ENCODE data around the gene TRIM3. TPM values are rescaled to one million over a fixed set of nuclear protein-coding genes. Genes with fewer than 3 reads are reported as not detected.

Gene TRIM3
- total RNA-seq, 1 donor from 2014 or later, result 15.3 TPM

DNA sequence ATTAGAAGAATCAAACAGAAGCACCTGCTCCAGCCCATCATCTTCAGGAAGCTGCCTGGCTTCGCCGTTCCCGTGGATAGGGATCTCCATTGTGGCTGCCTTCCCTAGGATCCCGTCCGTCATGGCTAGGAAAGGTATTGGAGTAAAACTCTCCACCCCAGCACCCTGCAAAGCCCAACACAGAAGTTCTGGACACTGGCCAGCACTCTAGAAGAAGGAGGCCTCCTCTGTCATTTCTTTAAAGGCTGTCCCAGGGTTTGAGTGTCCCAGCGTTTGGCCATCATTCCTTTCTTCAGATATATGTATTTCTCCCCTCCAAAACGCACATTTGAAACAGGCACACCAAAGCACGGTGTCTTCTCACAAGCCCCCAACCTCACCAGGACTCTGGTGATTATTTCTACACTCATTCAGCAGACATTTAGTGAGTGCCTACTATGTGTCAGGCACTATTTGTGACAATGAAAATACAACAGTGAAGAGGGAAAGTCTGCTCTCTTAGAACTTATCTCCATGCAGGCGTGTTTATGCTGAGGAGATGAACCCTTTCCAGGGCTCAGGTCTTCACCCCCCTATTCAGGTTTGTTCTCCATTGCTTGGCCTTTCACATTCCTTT, 6.7 kb upstream of the TRIM3 start:
- no peak for DNase-seq (ENCODE audit: low read depth in 2 of 2)

- no peak for DNase-seq (ENCODE audit: low read depth in 2 of 2)
Measured at GRCh38 chr11:6476571-6476970, 2.8 kb upstream of the TRIM3 start.

- no peak for DNase-seq (ENCODE audit: low read depth in 2 of 2)
Measured at GRCh38 chr11:6475936-6476335, 2.2 kb upstream of the TRIM3 start.

- no peak for DNase-seq (ENCODE audit: low read depth in 2 of 2)
Measured at GRCh38 chr11:6474806-6475500, 1.2 kb upstream of the TRIM3 start.

- DNase-seq (ENCODE audit: low read depth in 2 of 2), result no peak
Measured at GRCh38 chr11:6474413-6474792, 662 bp upstream of the TRIM3 start.

DNA sequence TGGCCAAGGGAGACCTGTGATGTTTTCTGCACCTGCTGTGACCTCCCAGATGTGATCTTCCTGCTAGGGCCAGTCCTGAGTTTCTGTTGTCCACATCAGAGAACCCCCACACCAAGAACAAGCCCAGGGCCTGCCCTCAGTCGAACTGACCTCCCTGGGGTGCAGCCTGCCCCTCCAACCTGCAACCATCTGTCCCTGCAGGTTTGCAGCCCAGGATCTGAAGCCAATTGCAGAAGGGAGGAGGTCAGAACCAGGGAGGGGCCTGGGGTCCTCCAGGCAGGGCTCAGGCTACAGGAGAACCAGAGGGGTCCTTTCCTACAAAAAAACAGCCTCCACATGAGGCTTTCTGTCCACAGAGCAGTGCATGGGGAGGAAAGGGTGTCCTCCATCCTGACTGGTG, 807 bp downstream of the TRIM3 start:
- DNase-seq (ENCODE audit: low read depth in 2 of 2), result no peak

DNA sequence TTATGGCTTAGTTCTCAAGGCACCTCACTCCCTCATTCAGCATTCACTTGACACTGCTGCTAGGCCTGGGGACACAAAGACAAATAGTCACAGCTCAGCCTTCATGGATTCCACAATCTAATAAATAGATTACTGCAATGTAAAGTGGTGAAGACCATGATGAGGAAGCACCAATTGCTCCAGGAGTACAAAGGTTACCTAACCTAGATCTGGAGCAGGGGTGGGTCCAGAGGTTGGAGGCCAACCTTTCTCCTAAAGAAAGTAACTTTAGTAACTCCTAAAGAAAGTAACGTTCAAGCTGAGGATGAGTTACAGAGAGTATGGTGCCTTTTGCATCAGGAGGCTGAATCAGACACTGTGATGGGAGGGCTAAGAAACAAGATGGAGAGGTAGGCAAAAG, 4.1 kb downstream of the TRIM3 start:
- DNase-seq (ENCODE audit: low read depth in 2 of 2), result no peak

- peak; percentile 88 to 96 for DNase-seq (ENCODE audit: low read depth in 2 of 2)
Measured at GRCh38 chr11:6468712-6469495, 4.8 kb downstream of the TRIM3 start.

DNA sequence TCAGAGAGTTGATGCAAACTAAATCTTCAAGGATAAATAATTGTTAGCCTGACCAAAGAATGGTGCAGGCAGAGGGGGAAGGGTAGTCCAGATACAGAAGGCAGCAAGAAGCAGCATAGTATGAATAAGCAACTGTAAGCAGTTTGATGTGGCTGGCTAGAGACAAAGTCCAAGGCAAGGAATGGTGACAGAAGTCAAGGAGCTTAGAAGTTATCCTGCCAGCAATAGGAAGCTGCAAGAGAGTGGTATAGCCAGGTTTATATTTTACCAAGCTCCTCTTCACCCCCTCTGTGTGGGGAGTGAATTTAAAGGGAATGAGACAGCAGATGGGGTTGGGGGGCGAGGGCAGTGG, 14.7 kb downstream of the TRIM3 start:
- no peak for DNase-seq (ENCODE audit: low read depth in 2 of 2)

DNA sequence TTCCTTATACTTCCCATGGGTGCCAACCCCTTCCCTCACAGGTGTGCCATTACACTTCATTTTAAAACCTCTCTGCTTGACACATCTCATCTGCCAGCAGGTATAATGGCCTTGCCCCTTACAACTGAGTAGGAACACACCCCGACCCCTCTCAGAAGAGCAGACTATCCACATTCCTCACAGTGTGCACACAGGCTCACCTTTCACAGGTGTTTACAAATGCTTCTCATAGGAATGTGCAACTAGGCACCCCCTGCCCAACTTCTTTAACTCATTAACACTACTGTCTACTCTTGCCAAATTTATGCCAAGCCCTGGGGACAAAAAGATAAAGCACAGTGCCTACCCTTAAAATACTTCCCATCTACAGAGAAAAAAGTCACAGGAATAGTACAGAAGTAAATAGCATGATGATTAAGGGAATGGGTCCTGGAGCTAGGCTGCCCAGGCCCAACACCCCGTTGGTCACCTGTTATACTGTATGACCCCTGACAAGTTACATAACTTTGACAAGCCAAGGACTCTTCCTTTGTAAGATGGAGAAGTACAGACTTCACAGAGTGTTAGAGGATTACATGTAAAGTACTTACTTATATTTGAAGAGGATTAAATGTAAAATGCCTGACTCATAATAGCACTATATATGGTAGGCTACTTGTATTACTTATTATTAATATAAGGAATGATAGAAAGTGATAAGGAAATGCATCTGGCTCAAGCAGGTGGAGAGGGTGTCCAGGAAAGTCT, 15.2 kb downstream of the TRIM3 start:
- DNase-seq (ENCODE audit: low read depth in 2 of 2), result no peak

DNA sequence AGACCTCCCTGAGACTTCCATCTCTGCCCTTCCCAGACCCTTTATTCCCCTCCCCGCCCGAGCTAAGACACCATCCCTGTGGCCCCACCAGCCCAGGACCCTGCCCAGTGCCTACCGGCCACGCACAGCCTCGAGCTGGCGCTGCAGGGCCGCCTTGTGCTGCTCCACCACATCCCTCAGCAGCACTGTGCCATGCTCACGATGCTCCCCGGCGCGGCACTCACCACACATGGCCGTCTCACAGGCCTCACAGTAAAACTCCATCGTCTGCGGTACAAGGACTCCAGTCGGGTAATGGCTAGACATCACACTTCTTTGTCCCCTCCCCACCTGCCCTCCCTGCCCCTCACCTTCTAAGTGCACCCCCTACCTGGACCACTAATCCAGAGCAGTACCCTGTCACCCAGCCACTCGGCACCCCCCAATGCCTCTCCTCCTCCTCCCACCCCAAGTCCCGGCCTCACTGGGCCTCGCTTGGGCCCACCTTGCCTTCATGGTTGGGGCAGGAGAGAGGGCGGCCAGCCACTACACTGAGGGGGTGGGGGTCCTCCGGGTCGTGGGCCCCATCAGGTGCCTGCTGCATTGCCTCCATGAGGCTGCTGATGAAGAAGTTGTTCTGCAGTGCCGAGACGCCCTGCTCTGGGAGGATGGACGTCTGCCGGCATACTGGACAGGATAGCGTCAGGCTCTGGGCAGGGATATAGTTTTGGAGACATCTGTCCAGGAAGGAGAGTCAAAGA, 16.0 kb downstream of the TRIM3 start:
- no peak for DNase-seq (ENCODE audit: low read depth in 2 of 2)

GRCh38 chr11:6456361-6457073, 17.2 kb downstream of the TRIM3 start:
- no peak for DNase-seq (ENCODE audit: low read depth in 2 of 2)

DNA sequence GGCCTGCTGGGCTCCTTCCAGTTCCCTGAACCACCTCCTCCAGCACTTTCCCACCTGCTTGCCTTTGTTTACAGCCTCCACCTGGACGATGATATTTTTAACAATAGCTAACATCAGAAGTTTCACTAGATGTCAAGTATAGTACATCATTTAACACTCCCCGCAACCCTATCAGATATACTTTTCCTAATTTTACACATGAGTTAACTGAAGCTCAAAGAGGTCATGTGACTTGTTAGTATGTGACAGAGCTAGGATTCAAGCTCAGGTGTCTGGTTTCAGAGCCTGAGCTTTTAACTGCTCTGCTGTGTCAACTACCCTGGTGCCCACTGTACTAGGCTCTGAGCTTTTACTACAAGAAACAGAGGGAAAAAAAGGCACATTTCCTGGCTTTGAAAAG, 18.7 kb downstream of the TRIM3 start:
- no peak for DNase-seq (ENCODE audit: low read depth in 2 of 2)

- DNase-seq (ENCODE audit: low read depth in 2 of 2), result no peak
Measured at GRCh38 chr11:6453152-6453551, 20.6 kb downstream of the TRIM3 start.

- no peak for DNase-seq (ENCODE audit: low read depth in 2 of 2)
Measured at GRCh38 chr11:6452219-6452618, 21.5 kb downstream of the TRIM3 start.

DNA sequence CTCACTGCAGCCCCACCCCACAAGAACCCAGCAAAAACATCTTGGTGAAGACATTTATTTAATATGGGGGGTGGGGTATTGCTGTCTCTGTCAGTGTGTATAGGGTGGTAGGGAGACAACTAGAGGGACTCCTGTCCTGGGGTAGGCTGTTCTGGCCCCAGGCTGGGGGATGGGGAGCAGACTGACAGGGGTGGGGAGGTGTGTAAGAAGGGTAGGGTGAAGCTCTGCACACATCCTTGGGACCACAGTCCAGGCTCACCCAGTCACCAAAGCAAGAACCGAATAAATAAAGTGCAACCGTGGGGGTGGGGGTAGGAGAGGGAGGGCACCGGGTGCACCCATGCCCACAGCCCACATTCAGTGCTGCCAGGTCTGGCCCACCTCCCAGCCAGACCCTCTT, 25.2 kb downstream of the TRIM3 start:
- DNase-seq (ENCODE audit: low read depth in 2 of 2), result no peak

GRCh38 chr11:6443269-6444003, 30.3 kb downstream of the TRIM3 start:
- peak in 1 of 2 donors; percentile 60 for DNase-seq (ENCODE audit: low read depth in 2 of 2)

DNA sequence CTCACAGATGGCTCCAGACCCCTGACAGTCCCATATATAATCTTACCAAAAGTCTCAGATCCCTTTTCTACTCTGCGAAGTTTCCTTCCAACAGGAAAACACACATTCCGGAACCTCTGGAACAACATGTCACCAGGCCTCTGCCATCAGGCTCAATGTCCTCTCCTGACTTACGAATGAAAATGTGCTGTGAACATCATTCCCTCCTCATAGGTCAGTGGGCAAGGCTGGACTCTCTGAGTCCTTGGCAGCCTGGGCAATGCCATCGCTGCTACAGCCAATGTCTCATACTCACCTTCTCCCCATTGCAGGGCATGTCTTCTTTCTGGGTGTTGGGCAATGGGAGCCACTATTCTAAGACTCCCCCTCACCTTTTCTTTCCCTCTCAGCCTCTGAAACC, 31.3 kb downstream of the TRIM3 start:
- DNase-seq (ENCODE audit: low read depth in 2 of 2), result no peak

- no peak for DNase-seq (ENCODE audit: low read depth in 2 of 2)
Measured at GRCh38 chr11:6440906-6441358, 32.8 kb downstream of the TRIM3 start, which contains the start of gene HPX. Gene HPX (minus strand): TSS chr11:6440987. CDS start chr11:6440963, 24 bp downstream.

All from dermis microvascular lymphatic vessel endothelial cell (primary cell).